Activated B cell treated with CpG ODN at 0.5 μM for 24 hours (primary cell): Measurements from ENCODE around the gene MTHFR. TPM values are rescaled to one million over a fixed set of nuclear protein-coding genes. Genes with fewer than 3 reads are reported as not detected.

Experiments used
- ATAC-seq: fragments of 200-7000 bp; cut with Tn5 transposase; one replicate; pipeline ENCODE4 v1.10.0; 2021; ENCODE audit warnings: low read depth, mild to moderate bottlenecking, moderate library complexity
- CTCF ChIA-PET: fragments of 350-600 bp; sonication (Branson Sonifier 250); formaldehyde crosslinking; loops from one replicate; lab custom pipeline; 2021; ENCODE audit warnings: antibody characterized with exemption; lab: Charles Lee
- POLR2A ChIA-PET: fragments of 350-600 bp; sonication (Branson Sonifier 250); formaldehyde crosslinking; loops from one replicate; lab custom pipeline; 2021; ENCODE audit warnings: antibody characterized with exemption; lab: Charles Lee
- DNase-seq: peaks from one replicate; pipeline ENCODE4 v3.0.0; 2022
- H3K27ac Mint-ChIP-seq: one replicate; pipeline ENCODE4 v1.8.0; 2020; ENCODE audit warnings: mixed read lengths
- H3K27me3 Mint-ChIP-seq: one replicate; pipeline ENCODE4 v1.8.0; 2021; ENCODE audit warnings: mixed read lengths
- H3K36me3 Mint-ChIP-seq: one replicate; pipeline ENCODE4 v1.8.0; 2021; ENCODE audit warnings: low read depth, mixed read lengths
- H3K4me1 Mint-ChIP-seq: one replicate; pipeline ENCODE4 v1.8.0; 2021; ENCODE audit warnings: mixed read lengths
- H3K4me3 Mint-ChIP-seq: one replicate; pipeline ENCODE4 v1.8.0; 2020; ENCODE audit warnings: mild to moderate bottlenecking, mixed read lengths
- H3K9me3 Mint-ChIP-seq: one replicate; pipeline ENCODE4 v1.8.0; 2020; ENCODE audit warnings: mixed read lengths
- intact Hi-C: fragments of 100-400 bp; cut with micrococcal nuclease; formaldehyde crosslinking; loops from one replicate; pipeline ENCODE4 v1.15.1; 2024
- total RNA-seq: library from RNA; stranded (reverse); gene quantifications from 2 replicates; pipeline ENCODE4 v1.2.3, GENCODE V29; 2022
- TF ChIP-seq, protein P1 (sequence below): fragments of 200-600 bp; IDR thresholded peaks from one replicate; pipeline ENCODE4 v1.8.0; 2022; ENCODE audit warnings: antibody characterized with exemption, mild to moderate bottlenecking

The MTHFR gene
- total RNA-seq, 1 donor from 2014 or later, result 56.9 TPM

DNA sequence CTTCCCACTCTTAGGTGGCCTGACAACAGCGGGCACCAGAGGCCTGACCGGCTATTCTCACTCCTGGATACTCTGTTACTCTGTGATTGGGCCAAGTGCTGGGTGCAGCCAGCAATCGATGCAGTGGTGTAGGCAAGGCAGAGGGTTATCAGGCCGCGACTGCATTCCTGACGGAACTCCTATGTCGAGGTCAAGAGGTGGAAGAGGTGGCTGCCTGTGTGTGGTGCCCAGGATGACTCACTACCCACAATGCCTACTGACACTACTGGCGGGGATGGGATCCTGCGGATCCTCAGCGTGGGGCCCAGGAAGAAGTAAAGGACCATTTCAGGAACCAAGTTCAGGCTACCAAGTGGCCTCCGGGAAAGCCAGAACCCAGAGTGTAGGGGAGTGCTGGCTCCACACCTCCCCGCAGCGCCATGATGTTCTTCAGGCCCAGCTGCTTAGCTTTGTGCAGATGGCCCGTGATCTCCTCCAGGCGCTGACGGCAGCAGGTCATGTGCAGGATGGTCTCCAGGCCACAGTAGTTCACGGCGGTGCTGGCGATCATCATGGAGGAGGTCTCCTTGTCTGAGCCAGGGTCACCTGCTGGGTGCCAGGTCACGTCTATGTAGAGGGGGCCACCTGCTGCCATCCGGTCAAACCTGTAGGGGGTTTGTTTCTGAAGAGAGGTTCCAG, 4.9 kb downstream of the MTHFR start:
- ChIA-PET CTCF (no interaction called here), POLR2A (no interaction called here)
- Mint-ChIP-seq H3K4me3 (no peak overlapping the region), H3K36me3 (peaks cover 64% of the 10 kb centered on the region), H3K4me1 (peaks cover 43% of the 10 kb centered on the region), H3K9me3 (no peaks in the 10 kb centered on the region), H3K27ac (no peak overlapping the region), H3K27me3 (no peaks in the 10 kb centered on the region)
- DNase-seq (no peak), ATAC-seq (no peak)
- intact Hi-C loops, result loop anchor here (10.0 kb wide), 1 partner anchor 1326 kb away; the partner anchor contains the start of genes DFFA and PEX14
- TF ChIP-seq, protein P1, sequence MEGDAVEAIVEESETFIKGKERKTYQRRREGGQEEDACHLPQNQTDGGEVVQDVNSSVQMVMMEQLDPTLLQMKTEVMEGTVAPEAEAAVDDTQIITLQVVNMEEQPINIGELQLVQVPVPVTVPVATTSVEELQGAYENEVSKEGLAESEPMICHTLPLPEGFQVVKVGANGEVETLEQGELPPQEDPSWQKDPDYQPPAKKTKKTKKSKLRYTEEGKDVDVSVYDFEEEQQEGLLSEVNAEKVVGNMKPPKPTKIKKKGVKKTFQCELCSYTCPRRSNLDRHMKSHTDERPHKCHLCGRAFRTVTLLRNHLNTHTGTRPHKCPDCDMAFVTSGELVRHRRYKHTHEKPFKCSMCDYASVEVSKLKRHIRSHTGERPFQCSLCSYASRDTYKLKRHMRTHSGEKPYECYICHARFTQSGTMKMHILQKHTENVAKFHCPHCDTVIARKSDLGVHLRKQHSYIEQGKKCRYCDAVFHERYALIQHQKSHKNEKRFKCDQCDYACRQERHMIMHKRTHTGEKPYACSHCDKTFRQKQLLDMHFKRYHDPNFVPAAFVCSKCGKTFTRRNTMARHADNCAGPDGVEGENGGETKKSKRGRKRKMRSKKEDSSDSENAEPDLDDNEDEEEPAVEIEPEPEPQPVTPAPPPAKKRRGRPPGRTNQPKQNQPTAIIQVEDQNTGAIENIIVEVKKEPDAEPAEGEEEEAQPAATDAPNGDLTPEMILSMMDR, result no peak

DNA sequence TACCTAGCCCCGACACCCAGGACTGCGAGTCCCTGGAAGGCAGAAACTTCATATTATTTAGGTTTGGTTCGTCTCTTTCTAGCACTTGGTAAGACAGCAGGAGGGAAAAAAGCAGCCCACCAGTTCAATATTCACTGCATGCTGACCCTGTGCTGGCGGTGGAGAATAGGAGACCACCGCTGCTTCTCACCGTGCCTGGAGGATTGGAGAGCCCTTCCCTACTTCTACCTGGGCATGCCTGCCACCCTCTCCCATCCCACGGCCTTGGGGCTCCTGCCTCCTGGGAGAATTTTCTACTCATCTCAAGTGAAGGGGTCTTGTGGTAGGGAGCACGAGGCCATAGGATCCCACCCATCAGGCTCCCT, 5.4 kb downstream of the MTHFR start:
- ChIA-PET CTCF (no interaction called here), POLR2A (no interaction called here)
- TF ChIP-seq, protein P1, result no peak
- ATAC-seq (no peak), DNase-seq (no peak)
- H3K4me1 Mint-ChIP-seq, result peaks cover 42% of the 10 kb centered on the region
- no peaks in the 10 kb centered on the region for H3K27me3 Mint-ChIP-seq
- H3K36me3 Mint-ChIP-seq, result peaks cover 67% of the 10 kb centered on the region
- intact Hi-C loops, result loop anchor here (10.0 kb wide), 1 partner anchor 1326 kb away; the partner anchor contains the start of genes DFFA and PEX14
- H3K4me3 Mint-ChIP-seq, result no peak overlapping the region
- no peak overlapping the region for H3K27ac Mint-ChIP-seq
- H3K9me3 Mint-ChIP-seq, result no peaks in the 10 kb centered on the region

DNA sequence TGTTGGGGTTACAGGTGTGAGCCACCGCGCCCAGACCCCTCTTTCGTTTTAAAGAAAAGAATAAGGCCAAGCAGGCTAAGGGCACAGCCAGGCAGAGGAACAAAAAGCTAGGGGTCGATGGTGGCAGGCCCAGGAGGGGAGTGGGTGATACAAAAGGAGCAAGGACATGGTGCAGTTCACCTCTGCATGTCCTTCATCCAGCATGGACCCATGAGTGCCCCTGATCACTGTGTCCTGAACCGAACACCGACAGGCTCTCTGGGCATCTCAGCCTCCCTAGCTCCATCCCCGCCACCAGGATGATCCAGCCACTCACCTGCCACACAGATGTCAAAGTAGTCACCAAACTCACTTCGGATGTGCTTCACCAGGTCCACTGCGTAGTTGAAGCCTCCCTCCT, 5.9 kb downstream of the MTHFR start:
- ChIA-PET POLR2A (no interaction called here), CTCF (no interaction called here)
- TF ChIP-seq, protein P1, result no peak
- no peak for DNase-seq
- Mint-ChIP-seq H3K9me3 (no peaks in the 10 kb centered on the region), H3K36me3 (peaks cover 72% of the 10 kb centered on the region), H3K4me3 (no peak overlapping the region), H3K27me3 (no peaks in the 10 kb centered on the region), H3K27ac (no peak overlapping the region), H3K4me1 (peaks cover 41% of the 10 kb centered on the region)
- ATAC-seq, result no peak
- intact Hi-C loops, result loop anchor here (10.0 kb wide), 1 partner anchor 1325 kb away; the partner anchor contains the start of genes DFFA and PEX14

DNA sequence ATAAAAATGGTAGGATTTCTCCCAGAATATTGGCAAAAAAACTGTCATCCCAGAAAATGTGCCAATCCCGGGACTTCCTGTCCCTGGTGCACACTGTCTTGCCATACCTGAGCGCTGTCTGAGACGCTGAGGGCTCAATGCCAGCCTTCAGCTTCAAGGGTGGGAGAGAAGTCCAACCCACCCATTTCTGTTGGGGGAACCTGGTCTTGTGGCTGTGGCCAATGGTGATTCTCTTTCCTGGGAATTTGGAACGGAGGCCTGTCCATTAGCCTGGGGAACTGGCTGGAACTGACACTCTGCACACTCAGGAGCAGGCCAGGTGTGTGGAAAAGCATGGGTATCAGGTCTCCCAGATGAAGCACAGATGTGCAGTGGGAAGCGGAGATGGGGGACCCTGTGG, 6.7 kb downstream of the MTHFR start:
- no peaks in the 10 kb centered on the region for H3K27me3 Mint-ChIP-seq
- no peak for DNase-seq
- CTCF ChIA-PET, result no interaction called here
- intact Hi-C loops, result no loop called here
- H3K4me1 Mint-ChIP-seq, result peaks cover 33% of the 10 kb centered on the region
- TF ChIP-seq, protein P1, result no peak
- H3K27ac Mint-ChIP-seq, result no peak overlapping the region
- no peaks in the 10 kb centered on the region for H3K9me3 Mint-ChIP-seq
- POLR2A ChIA-PET, result no interaction called here
- peaks cover 78% of the 10 kb centered on the region for H3K36me3 Mint-ChIP-seq
- ATAC-seq, result no peak
- no peak overlapping the region for H3K4me3 Mint-ChIP-seq

DNA sequence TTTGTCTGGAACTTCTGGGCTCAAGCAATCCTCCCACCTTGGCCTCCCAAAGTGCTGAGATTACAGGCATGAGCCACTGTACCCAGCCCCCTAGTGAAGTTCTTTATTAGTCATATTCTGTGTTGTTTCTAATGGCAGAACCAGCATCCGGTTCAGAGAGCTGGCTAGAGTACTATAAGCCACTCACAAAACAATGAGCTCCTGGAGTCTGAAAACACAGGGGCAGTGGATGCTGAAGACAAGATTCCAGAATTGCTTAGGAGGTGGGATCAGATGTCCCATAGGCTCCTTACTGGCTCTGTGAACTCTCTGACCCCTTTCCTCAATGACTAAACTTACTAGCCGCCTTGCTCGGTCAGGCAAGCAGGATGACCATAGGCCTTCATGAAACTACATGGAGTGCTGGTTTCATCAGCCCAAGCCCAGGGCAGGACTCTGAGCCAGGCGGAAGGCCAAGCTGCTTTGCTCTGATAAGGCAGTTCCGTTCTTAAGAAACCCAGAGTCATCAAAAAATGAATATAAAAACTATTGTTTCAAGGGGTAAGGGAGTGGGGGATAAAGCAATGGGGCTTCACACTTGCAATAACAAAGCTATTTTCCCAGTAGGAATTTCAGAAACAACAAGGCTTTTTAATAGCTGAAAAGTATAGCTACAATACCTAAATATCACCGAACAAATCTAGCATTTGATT, 8.1 kb downstream of the MTHFR start:
- TF ChIP-seq, protein P1, result no peak
- Mint-ChIP-seq H3K9me3 (no peaks in the 10 kb centered on the region), H3K4me3 (no peak overlapping the region), H3K4me1 (peaks cover 19% of the 10 kb centered on the region), H3K27me3 (no peaks in the 10 kb centered on the region), H3K27ac (no peak overlapping the region), H3K36me3 (peaks cover 82% of the 10 kb centered on the region)
- ATAC-seq (no peak), DNase-seq (no peak)
- ChIA-PET CTCF (interaction anchor here (1.6 kb wide), 1 partner anchor 12 kb away, joined by 4 read pairs; no protein-coding TSS in a partner anchor), POLR2A (interaction anchor here (0.6 kb wide), 1 partner anchor 132 kb away, joined by 3 read pairs; no protein-coding TSS in a partner anchor)
- intact Hi-C loops, result no loop called here
